ACC112 (cell line): ENCODE data around the gene PLB1.

ENCODE experiments used
- H2AFZ ChIP-seq: fragments of 200-600 bp; sonication (generic); one replicate; pipeline ENCODE4 v1.6.0; 2017; ENCODE audit warnings: antibody characterized with exemption, low read length; ENCODE audit not compliant: unreplicated experiment
- H3K27ac ChIP-seq: fragments of 200-600 bp; sonication (generic); 2 replicates; pipeline ENCODE4 v1.5.1; 2014; ENCODE audit warnings: low read depth, mild to moderate bottlenecking, antibody characterized with exemption, low read length, moderate library complexity
- H3K27me3 ChIP-seq: fragments of 200-600 bp; sonication (generic); 2 replicates; pipeline ENCODE4 v1.6.1; 2014; ENCODE audit warnings: mild to moderate bottlenecking, antibody characterized with exemption, low read length, moderate library complexity, mixed read lengths; ENCODE audit not compliant: insufficient read depth
- H3K36me3 ChIP-seq: fragments of 200-600 bp; sonication (generic); 2 replicates; pipeline ENCODE4 v1.6.1; 2016; ENCODE audit warnings: mild to moderate bottlenecking, antibody characterized with exemption, low read length, moderate library complexity, mixed read lengths; ENCODE audit not compliant: insufficient read depth
- H3K4me1 ChIP-seq: fragments of 200-600 bp; sonication (generic); one replicate; pipeline ENCODE4 v1.6.1; 2016; ENCODE audit warnings: low read length, mixed read lengths; ENCODE audit not compliant: insufficient read depth, unreplicated experiment, control insufficient read depth
- H3K4me3 ChIP-seq: fragments of 200-600 bp; sonication (generic); 2 replicates; pipeline ENCODE4 v1.5.1; 2014; ENCODE audit warnings: mild to moderate bottlenecking, low read depth, low read length
- H3K79me2 ChIP-seq: fragments of 200-600 bp; sonication (generic); one replicate; pipeline ENCODE4 v1.6.0; 2016; ENCODE audit warnings: low read length; ENCODE audit not compliant: control insufficient read depth, unreplicated experiment, insufficient read depth

The PLB1 gene

GRCh38 chr2:28613633-28614501 is 118.0 kb downstream of the PLB1 start:
- H3K27ac ChIP-seq, result no peak overlapping the region
- no peak overlapping the region for H3K4me3 ChIP-seq
- no peaks in the 10 kb centered on the region for H3K79me2 ChIP-seq
- peaks cover 9% of the 10 kb centered on the region for H3K4me1 ChIP-seq
- no peaks in the 10 kb centered on the region for H3K36me3 ChIP-seq
- no peaks in the 10 kb centered on the region for H3K27me3 ChIP-seq
- no peak overlapping the region for H2AFZ ChIP-seq

GRCh38 chr2:28615706-28616105 is 119.8 kb downstream of the PLB1 start:
- Histone ChIP-seq H3K36me3 (no peaks in the 10 kb centered on the region), H3K27me3 (no peaks in the 10 kb centered on the region), H3K4me1 (peaks cover 5% of the 10 kb centered on the region), H3K27ac (no peak overlapping the region), H2AFZ (no peak overlapping the region), H3K79me2 (no peaks in the 10 kb centered on the region), H3K4me3 (no peak overlapping the region)

- Histone ChIP-seq H3K27ac (no peak overlapping the region), H3K36me3 (no peaks in the 10 kb centered on the region), H3K4me1 (peaks cover 7% of the 10 kb centered on the region), H3K79me2 (no peaks in the 10 kb centered on the region), H2AFZ (no peak overlapping the region), H3K27me3 (no peaks in the 10 kb centered on the region), H3K4me3 (no peak overlapping the region)
Observed at GRCh38 chr2:28616396-28616999, 120.6 kb downstream of the PLB1 start.

- Histone ChIP-seq H3K79me2 (no peaks in the 10 kb centered on the region), H3K4me1 (peaks cover 13% of the 10 kb centered on the region), H3K36me3 (no peaks in the 10 kb centered on the region), H3K27ac (no peak overlapping the region), H2AFZ (no peak overlapping the region), H3K4me3 (no peak overlapping the region), H3K27me3 (no peaks in the 10 kb centered on the region)
Observed at GRCh38 chr2:28617502-28618184, 121.8 kb downstream of the PLB1 start.

- H3K27ac ChIP-seq, result no peak overlapping the region
- no peaks in the 10 kb centered on the region for H3K79me2 ChIP-seq
- H3K27me3 ChIP-seq, result no peaks in the 10 kb centered on the region
- H3K4me1 ChIP-seq, result peaks cover 13% of the 10 kb centered on the region
- H3K36me3 ChIP-seq, result no peaks in the 10 kb centered on the region
- H3K4me3 ChIP-seq, result no peak overlapping the region
- no peak overlapping the region for H2AFZ ChIP-seq
Observed at GRCh38 chr2:28618221-28619141, 122.6 kb downstream of the PLB1 start.

GRCh38 chr2:28619213-28620196 is 123.6 kb downstream of the PLB1 start:
- Histone ChIP-seq H3K36me3 (no peaks in the 10 kb centered on the region), H2AFZ (no peak overlapping the region), H3K4me3 (no peak overlapping the region), H3K4me1 (peaks cover 13% of the 10 kb centered on the region), H3K79me2 (no peaks in the 10 kb centered on the region), H3K27ac (no peak overlapping the region), H3K27me3 (no peaks in the 10 kb centered on the region)

- Histone ChIP-seq H3K36me3 (no peaks in the 10 kb centered on the region), H3K4me3 (no peak overlapping the region), H3K79me2 (no peaks in the 10 kb centered on the region), H3K27ac (no peak overlapping the region), H3K27me3 (no peaks in the 10 kb centered on the region), H2AFZ (no peak overlapping the region), H3K4me1 (peaks cover 13% of the 10 kb centered on the region)
Observed at GRCh38 chr2:28620291-28620793, 124.5 kb downstream of the PLB1 start.

GRCh38 chr2:28620801-28621171 is 124.9 kb downstream of the PLB1 start:
- H3K79me2 ChIP-seq, result no peaks in the 10 kb centered on the region
- peaks cover 13% of the 10 kb centered on the region for H3K4me1 ChIP-seq
- no peaks in the 10 kb centered on the region for H3K36me3 ChIP-seq
- no peaks in the 10 kb centered on the region for H3K27me3 ChIP-seq
- H3K27ac ChIP-seq, result peak overlapping the region; percentile 88
- no peak overlapping the region for H3K4me3 ChIP-seq
- H2AFZ ChIP-seq, result no peak overlapping the region
